SK-N-MC (cell line): Measurements from ENCODE around the gene ADK.

Experiments used
- DNase-seq: peaks from one replicate; pipeline ENCODE4 v3.0.0-alpha.2; 2011; ENCODE audit warnings: low read depth, low spot score
- H3K27ac ChIP-seq: fragments of 200-600 bp; sonication (generic); 2 replicates; pipeline ENCODE4 v1.5.1; 2016; ENCODE audit warnings: mixed run types
- H3K36me3 ChIP-seq: fragments of 200-600 bp; sonication (generic); 2 replicates; pipeline ENCODE4 v1.6.1; 2017; ENCODE audit warnings: antibody characterized with exemption, low read length, mixed read lengths; ENCODE audit not compliant: insufficient read depth
- H3K4me3 ChIP-seq: fragments of 200-600 bp; sonication (generic); 2 replicates; pipeline ENCODE4 v1.5.1; 2016
- H3K9ac ChIP-seq: fragments of 200-600 bp; sonication (generic); 2 replicates; pipeline ENCODE4 v1.8.0; 2017; ENCODE audit warnings: mixed run types, mixed read lengths; ENCODE audit not compliant: insufficient read length
- H3K9me3 ChIP-seq: fragments of 200-600 bp; sonication (generic); 2 replicates; pipeline ENCODE4 v1.6.1; 2017; ENCODE audit warnings: low read depth, mild to moderate bottlenecking, antibody characterized with exemption, low read length, moderate library complexity, mixed read lengths
- EZH2 ChIP-seq: fragments of 200-600 bp; sonication (generic); IDR thresholded peaks from one replicate; pipeline ENCODE4 v1.6.1; 2017; ENCODE audit warnings: antibody characterized with exemption
- FOXP2 ChIP-seq: optimal IDR thresholded peaks from 2 replicates; pipeline ENCODE3; 2011; ENCODE audit warnings: mild to moderate bottlenecking, moderate library complexity; ENCODE audit not compliant: insufficient read depth; ENCODE audit errors: extremely low read length, control extremely low read depth
- POLR2AphosphoS5 ChIP-seq: IDR thresholded peaks from 2 replicates; pipeline ENCODE4 v1.6.1; 2012; ENCODE audit warnings: mild to moderate bottlenecking, low read depth, low read length, borderline replicate concordance

ADK gene

GRCh38 chr10:74246495-74246894 is 95.5 kb downstream of the ADK start:
- H3K27ac ChIP-seq, result no peak overlapping the region
- no peak overlapping the region for H3K9ac ChIP-seq
- H3K9me3 ChIP-seq, result no peaks in the 10 kb centered on the region
- H3K36me3 ChIP-seq, result no peaks in the 10 kb centered on the region
- DNase-seq, result no peak
- no peak overlapping the region for H3K4me3 ChIP-seq
- TF ChIP-seq EZH2 (no peak), POLR2AphosphoS5 (no peak), FOXP2 (no peak)

- H3K4me3 ChIP-seq, result no peak overlapping the region
- no peaks in the 10 kb centered on the region for H3K9me3 ChIP-seq
- no peak for DNase-seq
- H3K27ac ChIP-seq, result no peak overlapping the region
- TF ChIP-seq FOXP2 (no peak), EZH2 (no peak), POLR2AphosphoS5 (no peak)
- no peaks in the 10 kb centered on the region for H3K36me3 ChIP-seq
- no peak overlapping the region for H3K9ac ChIP-seq
These were observed 98.8 kb downstream of the ADK start for GRCh38 chr10:74249865-74250264.

- DNase-seq, result no peak
- Histone ChIP-seq H3K4me3 (no peak overlapping the region), H3K9ac (no peak overlapping the region), H3K9me3 (no peaks in the 10 kb centered on the region), H3K36me3 (no peaks in the 10 kb centered on the region), H3K27ac (no peak overlapping the region)
- TF ChIP-seq FOXP2 (no peak), EZH2 (no peak), POLR2AphosphoS5 (no peak)
These were observed 104.2 kb downstream of the ADK start for GRCh38 chr10:74255214-74255613.

- Histone ChIP-seq H3K36me3 (no peaks in the 10 kb centered on the region), H3K27ac (no peak overlapping the region), H3K4me3 (no peak overlapping the region), H3K9ac (no peak overlapping the region), H3K9me3 (no peaks in the 10 kb centered on the region)
- TF ChIP-seq EZH2, result no peak
- TF ChIP-seq POLR2AphosphoS5, result peak; percentile 32; the same call in 1 of the 2 replicates
- TF ChIP-seq FOXP2, result no peak
- DNase-seq, result peak; percentile 68
These were observed 104.9 kb downstream of the ADK start for GRCh38 chr10:74255888-74256357.

- no peak overlapping the region for H3K4me3 ChIP-seq
- no peaks in the 10 kb centered on the region for H3K9me3 ChIP-seq
- TF ChIP-seq POLR2AphosphoS5 (no peak), FOXP2 (no peak)
- no peak for DNase-seq
- no peaks in the 10 kb centered on the region for H3K36me3 ChIP-seq
- no peak overlapping the region for H3K9ac ChIP-seq
- no peak overlapping the region for H3K27ac ChIP-seq
These were observed 111.8 kb downstream of the ADK start for GRCh38 chr10:74262856-74263255.

GRCh38 chr10:74263996-74264395 is 113.0 kb downstream of the ADK start:
- H3K27ac ChIP-seq, result no peak overlapping the region
- DNase-seq, result no peak
- no peak overlapping the region for H3K9ac ChIP-seq
- TF ChIP-seq POLR2AphosphoS5, result no peak
- TF ChIP-seq EZH2, result no peak
- no peak for TF ChIP-seq FOXP2
- no peaks in the 10 kb centered on the region for H3K36me3 ChIP-seq
- no peak overlapping the region for H3K4me3 ChIP-seq
- no peaks in the 10 kb centered on the region for H3K9me3 ChIP-seq

GRCh38 chr10:74272288-74272687 is 121.3 kb downstream of the ADK start:
- DNase-seq, result no peak
- H3K27ac ChIP-seq, result no peak overlapping the region
- no peak overlapping the region for H3K9ac ChIP-seq
- no peaks in the 10 kb centered on the region for H3K36me3 ChIP-seq
- no peaks in the 10 kb centered on the region for H3K9me3 ChIP-seq
- no peak overlapping the region for H3K4me3 ChIP-seq
- no peak for TF ChIP-seq FOXP2
- TF ChIP-seq EZH2, result no peak
- no peak for TF ChIP-seq POLR2AphosphoS5

- TF ChIP-seq EZH2 (no peak), FOXP2 (no peak), POLR2AphosphoS5 (no peak)
These were observed 124.8 kb downstream of the ADK start for GRCh38 chr10:74275755-74276290.

GRCh38 chr10:74276416-74276815 is 125.4 kb downstream of the ADK start:
- Histone ChIP-seq H3K27ac (no peak overlapping the region), H3K9ac (no peak overlapping the region), H3K9me3 (no peaks in the 10 kb centered on the region), H3K36me3 (no peaks in the 10 kb centered on the region), H3K4me3 (no peak overlapping the region)
- TF ChIP-seq POLR2AphosphoS5 (no peak), EZH2 (no peak), FOXP2 (no peak)
- DNase-seq, result no peak

More at GRCh38 chr10:74275755-74276290, 124.8 kb downstream of the ADK start:
- Histone ChIP-seq H3K9ac (no peak overlapping the region), H3K9me3 (no peaks in the 10 kb centered on the region), H3K36me3 (no peaks in the 10 kb centered on the region), H3K27ac (no peak overlapping the region), H3K4me3 (no peak overlapping the region)
- no peak for DNase-seq
